ENCODE data around the gene PRKD1. TPM values are rescaled to one million over a fixed set of nuclear protein-coding genes. Genes with fewer than 3 reads are reported as not detected.

Gene PRKD1
- total and polyA plus RNA-seq, 10 of the 15 experiments (the other 5 are each of a cell fraction or from before 2014, with no cell fraction given) = 0.02 to 0.56 TPM; not detected in 8

DNA sequence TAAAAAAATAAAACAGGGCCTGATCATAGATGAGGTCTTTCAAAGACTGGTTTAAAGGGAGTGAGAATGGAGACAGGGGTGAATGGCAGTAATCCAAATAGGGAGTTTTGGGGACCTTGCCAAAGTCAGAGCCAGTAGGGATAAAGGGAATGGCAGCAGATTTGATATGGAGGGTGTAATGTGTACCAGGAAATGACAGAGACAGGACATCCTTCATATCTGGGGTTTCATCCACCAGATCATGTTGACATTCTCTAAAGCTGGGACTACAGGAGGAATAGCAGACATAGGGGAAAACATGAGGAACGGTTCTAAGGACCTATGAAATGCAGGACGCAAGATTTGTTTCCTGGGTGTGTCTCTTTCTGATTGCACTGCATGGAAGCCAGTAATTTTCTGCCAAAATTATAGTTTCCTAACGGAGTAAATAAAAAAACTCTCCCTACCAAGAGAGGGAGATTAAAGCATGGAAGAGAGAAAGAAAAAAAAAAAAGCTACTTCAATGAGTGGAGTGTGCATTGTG is 169.9 kb downstream of the PRKD1 start:
- TF ChIP-seq IKZF2 (IDR thresholded peaks at IDR 0.05) (no peak), SMAD5 (IDR thresholded peaks at IDR 0.05; ENCODE audit: low read depth) (no peak), PAX5 (IDR thresholded peaks at IDR 0.05; ENCODE audit: borderline replicate concordance, low read depth, low read length) (no peak), SRF (IDR thresholded peaks at IDR 0.05; ENCODE audit: low read depth in 2 of 2, low read length in 2 of 2) (no peak), CBX5 (IDR thresholded peaks at IDR 0.05; ENCODE audit: low read depth) (no peak), RCOR1 (conservative IDR thresholded peaks at IDR 0.05; ENCODE audit: low read depth, low read length) (no peak)
- ChIA-PET SMC1A (ENCODE audit: uncharacterized antibody, unreplicated experiment) (no interaction called here), RAD21 (ENCODE audit: unreplicated experiment) (no interaction called here), POLR2A (no interaction called here), CTCF (no interaction called here)
- Histone ChIP-seq H4K20me1 (ENCODE audit: control insufficient read depth, insufficient read depth) (no peaks in the 10 kb centered on the region), H3K27me3 (replicated peaks in 1 of 2; ENCODE audit: control insufficient read depth in 2 of 2, insufficient read depth in 2 of 2, low read length in 1 of 2) (no peaks in the 10 kb centered on the region), H2AFZ (ENCODE audit: control insufficient read depth, low read depth, low read length) (no peak overlapping the region), H3K9me3 (replicated peaks; ENCODE audit: control insufficient read depth, insufficient read depth, low read length) (no peaks in the 10 kb centered on the region), H3K27ac (ENCODE audit: control insufficient read depth, insufficient read depth) (no peak overlapping the region), H3K9ac (ENCODE audit: control insufficient read depth, insufficient read depth, low read length) (no peak overlapping the region), H3K79me2 (ENCODE audit: control insufficient read depth, insufficient read depth, low read length) (no peaks in the 10 kb centered on the region), H3K4me3 (no peak overlapping the region), H3K36me3 (ENCODE audit: control insufficient read depth in 2 of 2, insufficient read depth in 2 of 2, low read length in 1 of 2) (no peaks in the 10 kb centered on the region), H3K4me2 (ENCODE audit: control insufficient read depth, insufficient read depth) (no peak overlapping the region), H3K4me1 (ENCODE audit: control insufficient read depth, insufficient read depth, low read length) (no peaks in the 10 kb centered on the region)
- intact Hi-C loops (cut with micrococcal nuclease; ENCODE audit: unreplicated experiment) (no loop called here), in situ Hi-C loops (cut with MboI) (no loop called here)
- DNase-seq (ENCODE audit: low read depth, low spot score) = no peak
- 28% methylated on average over 3 of the region's 3 CpGs for WGBS (ENCODE audit: insufficient coverage, insufficient replicate concordance, low lambda C conversion rate, missing lambda C conversion rate)
- FAIRE-seq = no peak
- BruUV-seq (replicated peaks) = no TSS peak
- ATAC-seq = no peak

DNA sequence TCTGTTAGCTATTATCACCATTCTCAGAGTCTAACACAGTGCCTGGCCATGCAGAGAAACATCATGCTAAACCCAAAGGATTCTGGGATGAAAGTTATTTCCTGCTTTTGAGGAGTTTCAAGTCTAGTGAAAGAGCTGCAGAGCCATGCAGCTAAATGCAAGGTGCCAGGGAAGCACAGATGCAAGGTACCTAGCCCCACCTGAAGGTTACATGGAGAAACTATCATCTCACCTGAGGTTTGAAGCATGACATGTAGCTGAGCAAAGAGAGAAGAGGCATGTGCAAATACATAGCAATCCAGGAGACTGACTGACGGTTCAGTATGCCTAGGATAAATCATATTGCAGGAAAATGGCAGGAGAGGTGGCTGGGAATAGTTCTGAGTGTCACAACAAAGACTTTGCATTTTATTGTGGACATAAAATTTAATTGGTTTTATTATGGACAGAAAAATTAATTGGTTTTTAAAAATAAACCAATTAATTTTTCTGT is 170.4 kb downstream of the PRKD1 start:
- BruUV-seq (replicated peaks) = no TSS peak
- ChIA-PET CTCF (no interaction called here), SMC1A (ENCODE audit: uncharacterized antibody, unreplicated experiment) (interaction anchor here (0.5 kb wide), 1 partner anchor 192 kb away, joined by 3 read pairs; no protein-coding TSS in a partner anchor), RAD21 (ENCODE audit: unreplicated experiment) (no interaction called here), POLR2A (no interaction called here)
- no peaks in the 10 kb centered on the region for H4K20me1 ChIP-seq (ENCODE audit: control insufficient read depth, insufficient read depth)
- no peak overlapping the region for H3K4me2 ChIP-seq (ENCODE audit: control insufficient read depth, insufficient read depth)
- no peaks in the 10 kb centered on the region for H3K9me3 ChIP-seq (replicated peaks; ENCODE audit: control insufficient read depth, insufficient read depth, low read length)
- no peak overlapping the region for H3K4me3 ChIP-seq
- no peak for FAIRE-seq
- ATAC-seq = no peak
- no peaks in the 10 kb centered on the region for H3K27me3 ChIP-seq (replicated peaks in 1 of 2; ENCODE audit: control insufficient read depth in 2 of 2, insufficient read depth in 2 of 2, low read length in 1 of 2)
- no peak for DNase-seq (ENCODE audit: low read depth, low spot score)
- no peaks in the 10 kb centered on the region for H3K79me2 ChIP-seq (ENCODE audit: control insufficient read depth, insufficient read depth, low read length)
- no peak overlapping the region for H2AFZ ChIP-seq (ENCODE audit: control insufficient read depth, low read depth, low read length)
- no peaks in the 10 kb centered on the region for H3K4me1 ChIP-seq (ENCODE audit: control insufficient read depth, insufficient read depth, low read length)
- no peaks in the 10 kb centered on the region for H3K36me3 ChIP-seq (ENCODE audit: control insufficient read depth in 2 of 2, insufficient read depth in 2 of 2, low read length in 1 of 2)
- intact Hi-C loops (cut with micrococcal nuclease; ENCODE audit: unreplicated experiment) (no loop called here), in situ Hi-C loops (cut with MboI) (no loop called here)
- H3K9ac ChIP-seq (ENCODE audit: control insufficient read depth, insufficient read depth, low read length) = no peak overlapping the region
- 7% methylated on average over 1 of the region's 1 CpG for WGBS (ENCODE audit: insufficient coverage, insufficient replicate concordance, low lambda C conversion rate, missing lambda C conversion rate)
- no peak overlapping the region for H3K27ac ChIP-seq (ENCODE audit: control insufficient read depth, insufficient read depth)
- no peak for TF ChIP-seq SMC3 (IDR thresholded peaks at IDR 0.05; ENCODE audit: borderline replicate concordance, low read length)
- TF ChIP-seq, protein P1, sequence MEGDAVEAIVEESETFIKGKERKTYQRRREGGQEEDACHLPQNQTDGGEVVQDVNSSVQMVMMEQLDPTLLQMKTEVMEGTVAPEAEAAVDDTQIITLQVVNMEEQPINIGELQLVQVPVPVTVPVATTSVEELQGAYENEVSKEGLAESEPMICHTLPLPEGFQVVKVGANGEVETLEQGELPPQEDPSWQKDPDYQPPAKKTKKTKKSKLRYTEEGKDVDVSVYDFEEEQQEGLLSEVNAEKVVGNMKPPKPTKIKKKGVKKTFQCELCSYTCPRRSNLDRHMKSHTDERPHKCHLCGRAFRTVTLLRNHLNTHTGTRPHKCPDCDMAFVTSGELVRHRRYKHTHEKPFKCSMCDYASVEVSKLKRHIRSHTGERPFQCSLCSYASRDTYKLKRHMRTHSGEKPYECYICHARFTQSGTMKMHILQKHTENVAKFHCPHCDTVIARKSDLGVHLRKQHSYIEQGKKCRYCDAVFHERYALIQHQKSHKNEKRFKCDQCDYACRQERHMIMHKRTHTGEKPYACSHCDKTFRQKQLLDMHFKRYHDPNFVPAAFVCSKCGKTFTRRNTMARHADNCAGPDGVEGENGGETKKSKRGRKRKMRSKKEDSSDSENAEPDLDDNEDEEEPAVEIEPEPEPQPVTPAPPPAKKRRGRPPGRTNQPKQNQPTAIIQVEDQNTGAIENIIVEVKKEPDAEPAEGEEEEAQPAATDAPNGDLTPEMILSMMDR (IDR thresholded peaks at IDR 0.05 in 2 of 3, conservative IDR thresholded peaks at IDR 0.05 in 1 of 3; ENCODE audit: control insufficient read depth in 2 of 3, extremely low read depth in 1 of 3, insufficient read depth in 1 of 3, low read depth in 3 of 3, low read length in 3 of 3) = no peak
- TF ChIP-seq, protein P2, sequence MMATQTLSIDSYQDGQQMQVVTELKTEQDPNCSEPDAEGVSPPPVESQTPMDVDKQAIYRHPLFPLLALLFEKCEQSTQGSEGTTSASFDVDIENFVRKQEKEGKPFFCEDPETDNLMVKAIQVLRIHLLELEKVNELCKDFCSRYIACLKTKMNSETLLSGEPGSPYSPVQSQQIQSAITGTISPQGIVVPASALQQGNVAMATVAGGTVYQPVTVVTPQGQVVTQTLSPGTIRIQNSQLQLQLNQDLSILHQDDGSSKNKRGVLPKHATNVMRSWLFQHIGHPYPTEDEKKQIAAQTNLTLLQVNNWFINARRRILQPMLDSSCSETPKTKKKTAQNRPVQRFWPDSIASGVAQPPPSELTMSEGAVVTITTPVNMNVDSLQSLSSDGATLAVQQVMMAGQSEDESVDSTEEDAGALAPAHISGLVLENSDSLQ (IDR thresholded peaks at IDR 0.05) = no peak
- no peak for TF ChIP-seq CEBPB (IDR thresholded peaks at IDR 0.05; ENCODE audit: borderline replicate concordance in 1 of 2, low read depth in 2 of 2, low read length in 2 of 2)
- TF ChIP-seq STAT1 (conservative IDR thresholded peaks at IDR 0.05) = no peak
